IPS-20b (cell line): ENCODE results near the gene MX2.

Source experiments
- H3K27ac ChIP-seq: one replicate; pipeline ENCODE4 v1.5.1; 2013; ENCODE audit warnings: low read length
- H3K27me3 ChIP-seq: 2 replicates; pipeline ENCODE4 v1.6.1; 2013; ENCODE audit warnings: mild to moderate bottlenecking, low read length, inconsistent platforms; ENCODE audit not compliant: insufficient read depth
- H3K36me3 ChIP-seq: 2 replicates; pipeline ENCODE4 v1.6.1; 2013; ENCODE audit warnings: low read depth, mild to moderate bottlenecking, inconsistent platforms, low read length, moderate library complexity; ENCODE audit not compliant: insufficient read depth
- H3K4me1 ChIP-seq: 2 replicates; pipeline ENCODE4 v1.6.1; 2013; ENCODE audit warnings: mild to moderate bottlenecking, control low read depth, inconsistent platforms, low read length, moderate library complexity; ENCODE audit not compliant: insufficient read depth
- H3K4me3 ChIP-seq: 2 replicates; pipeline ENCODE4 v1.5.1; 2013; ENCODE audit warnings: mild to moderate bottlenecking, low read length, inconsistent platforms
- H3K9ac ChIP-seq: 2 replicates; pipeline ENCODE4 v1.6.1; 2013; ENCODE audit warnings: low read depth, mild to moderate bottlenecking, inconsistent platforms, low read length, moderate library complexity
- H3K9me3 ChIP-seq: 2 replicates; pipeline ENCODE4 v1.6.1; 2013; ENCODE audit warnings: mild to moderate bottlenecking, low read depth, low read length, inconsistent platforms; ENCODE audit not compliant: insufficient read depth

The MX2 gene

GRCh38 chr21:41439248-41439647, 77.4 kb downstream of the MX2 start:
- Histone ChIP-seq H3K4me1 (no peaks in the 10 kb centered on the region), H3K36me3 (no peaks in the 10 kb centered on the region), H3K27me3 (no peaks in the 10 kb centered on the region), H3K9me3 (peaks cover 7% of the 10 kb centered on the region), H3K9ac (no peak overlapping the region), H3K4me3 (no peak overlapping the region), H3K27ac (no peak overlapping the region)

- no peaks in the 10 kb centered on the region for H3K27me3 ChIP-seq
- H3K36me3 ChIP-seq, result no peaks in the 10 kb centered on the region
- no peak overlapping the region for H3K9ac ChIP-seq
- no peaks in the 10 kb centered on the region for H3K9me3 ChIP-seq
- H3K27ac ChIP-seq, result no peak overlapping the region
- no peaks in the 10 kb centered on the region for H3K4me1 ChIP-seq
- H3K4me3 ChIP-seq, result no peak overlapping the region
These were observed 79.7 kb downstream of the MX2 start for GRCh38 chr21:41441546-41441945.

GRCh38 chr21:41442481-41443186, 80.8 kb downstream of the MX2 start:
- Histone ChIP-seq H3K27ac (no peak overlapping the region), H3K9ac (no peak overlapping the region), H3K4me3 (no peak overlapping the region), H3K4me1 (no peaks in the 10 kb centered on the region), H3K9me3 (no peaks in the 10 kb centered on the region), H3K36me3 (no peaks in the 10 kb centered on the region), H3K27me3 (no peaks in the 10 kb centered on the region)

DNA sequence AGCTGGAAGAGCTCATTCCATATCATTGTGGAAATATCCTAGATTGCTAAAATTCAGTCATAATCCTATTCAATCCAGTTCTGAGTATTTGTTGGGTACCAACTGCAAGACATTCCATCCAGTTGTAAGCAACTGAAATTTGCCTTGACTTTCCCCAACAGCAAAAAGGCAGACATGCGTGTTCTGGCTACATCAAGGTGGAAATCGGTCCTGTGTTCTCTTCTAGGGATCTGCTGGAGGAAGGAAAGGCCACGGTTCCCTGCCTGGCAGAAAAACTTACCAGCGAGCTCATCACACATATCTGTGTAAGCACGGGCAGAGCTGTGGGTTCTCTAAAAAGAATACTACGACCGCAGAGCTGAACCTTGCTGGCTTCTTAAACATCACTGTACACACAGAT, 81.7 kb downstream of the MX2 start:
- no peak overlapping the region for H3K27ac ChIP-seq
- H3K36me3 ChIP-seq, result no peaks in the 10 kb centered on the region
- no peaks in the 10 kb centered on the region for H3K27me3 ChIP-seq
- no peaks in the 10 kb centered on the region for H3K9me3 ChIP-seq
- H3K4me1 ChIP-seq, result no peaks in the 10 kb centered on the region
- H3K9ac ChIP-seq, result no peak overlapping the region
- no peak overlapping the region for H3K4me3 ChIP-seq

- H3K27ac ChIP-seq, result no peak overlapping the region
- H3K9ac ChIP-seq, result no peak overlapping the region
- H3K36me3 ChIP-seq, result no peaks in the 10 kb centered on the region
- H3K27me3 ChIP-seq, result no peaks in the 10 kb centered on the region
- H3K4me3 ChIP-seq, result no peak overlapping the region
- no peaks in the 10 kb centered on the region for H3K9me3 ChIP-seq
- no peaks in the 10 kb centered on the region for H3K4me1 ChIP-seq
These were observed 83.1 kb downstream of the MX2 start for GRCh38 chr21:41444703-41445464.

DNA sequence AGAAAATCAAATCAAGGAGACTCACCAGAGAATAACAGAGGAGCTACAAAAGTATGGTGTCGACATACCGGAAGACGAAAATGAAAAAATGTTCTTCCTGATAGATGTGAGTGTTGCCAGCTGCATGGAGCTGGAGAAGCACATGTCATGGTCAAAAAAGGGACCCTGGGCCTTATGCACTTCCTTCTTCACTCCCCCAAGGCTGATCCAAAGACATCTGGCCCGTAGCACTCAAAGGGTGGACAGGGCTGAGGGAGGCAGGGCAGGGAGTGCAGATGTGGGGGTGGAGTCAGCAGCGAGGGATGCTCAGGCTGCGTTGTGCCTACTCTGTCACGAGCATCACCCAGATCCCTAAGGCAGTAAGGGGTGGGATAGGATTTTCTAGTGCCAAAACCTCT, 83.6 kb downstream of the MX2 start:
- H3K4me3 ChIP-seq, result no peak overlapping the region
- H3K36me3 ChIP-seq, result no peaks in the 10 kb centered on the region
- no peak overlapping the region for H3K9ac ChIP-seq
- H3K9me3 ChIP-seq, result no peaks in the 10 kb centered on the region
- no peak overlapping the region for H3K27ac ChIP-seq
- no peaks in the 10 kb centered on the region for H3K4me1 ChIP-seq
- H3K27me3 ChIP-seq, result no peaks in the 10 kb centered on the region

DNA sequence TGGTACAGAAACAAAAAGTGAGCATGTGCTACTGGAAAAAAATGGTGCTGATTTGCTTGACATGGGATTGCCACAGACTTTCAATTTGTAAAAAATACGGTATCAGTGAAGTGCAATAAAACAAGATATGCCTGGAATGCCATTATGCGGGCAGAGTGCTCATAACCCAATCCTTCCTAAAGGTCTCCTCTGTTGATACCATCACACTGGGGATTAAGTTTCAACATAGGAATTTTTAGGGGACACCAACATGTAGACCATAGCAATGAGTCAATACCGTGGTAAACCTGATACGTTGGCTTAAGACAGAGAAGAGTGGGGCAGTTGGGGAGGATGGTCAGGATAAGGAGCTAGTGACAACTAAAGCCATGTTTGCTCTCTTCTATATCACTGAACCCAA, 84.8 kb downstream of the MX2 start:
- Histone ChIP-seq H3K9ac (no peak overlapping the region), H3K9me3 (no peaks in the 10 kb centered on the region), H3K27ac (no peak overlapping the region), H3K36me3 (no peaks in the 10 kb centered on the region), H3K4me1 (no peaks in the 10 kb centered on the region), H3K27me3 (no peaks in the 10 kb centered on the region), H3K4me3 (no peak overlapping the region)

DNA sequence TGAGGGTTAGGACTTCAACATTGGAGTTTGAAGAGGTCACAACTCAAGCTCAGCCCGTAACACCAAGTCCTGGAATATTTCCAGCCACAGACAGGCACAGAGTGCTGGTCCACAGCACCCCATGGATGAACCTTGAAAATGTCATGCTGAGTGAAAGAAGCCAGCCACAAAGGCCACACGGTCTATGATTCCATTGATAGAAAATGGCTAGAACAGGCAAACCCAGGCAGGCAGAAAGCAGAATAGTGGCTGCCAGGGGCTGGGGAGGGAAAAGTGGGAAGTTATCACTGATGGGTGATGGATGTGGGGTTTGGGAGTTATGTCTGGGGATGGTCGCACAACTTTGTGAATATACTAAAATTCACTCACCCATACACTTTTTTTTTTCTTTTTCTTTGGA, 85.5 kb downstream of the MX2 start:
- no peaks in the 10 kb centered on the region for H3K27me3 ChIP-seq

GRCh38 chr21:41449613-41450012, 87.8 kb downstream of the MX2 start:
- peaks cover 3% of the 10 kb centered on the region for H3K4me1 ChIP-seq
- no peaks in the 10 kb centered on the region for H3K36me3 ChIP-seq
- no peak overlapping the region for H3K9ac ChIP-seq
- H3K4me3 ChIP-seq, result no peak overlapping the region
- no peaks in the 10 kb centered on the region for H3K27me3 ChIP-seq
- H3K27ac ChIP-seq, result no peak overlapping the region
- H3K9me3 ChIP-seq, result no peaks in the 10 kb centered on the region

More for the DNA sequence above, 85.5 kb downstream of the MX2 start:
- no peaks in the 10 kb centered on the region for H3K9me3 ChIP-seq
- no peak overlapping the region for H3K4me3 ChIP-seq
- no peak overlapping the region for H3K27ac ChIP-seq
- H3K36me3 ChIP-seq, result no peaks in the 10 kb centered on the region
- H3K4me1 ChIP-seq, result no peaks in the 10 kb centered on the region
- no peak overlapping the region for H3K9ac ChIP-seq

GRCh38 chr21:41451753-41452676, 90.2 kb downstream of the MX2 start:
- Histone ChIP-seq H3K4me1 (peaks cover 3% of the 10 kb centered on the region), H3K27me3 (no peaks in the 10 kb centered on the region), H3K27ac (no peak overlapping the region), H3K4me3 (no peak overlapping the region), H3K9me3 (no peaks in the 10 kb centered on the region), H3K36me3 (no peaks in the 10 kb centered on the region), H3K9ac (no peak overlapping the region)

DNA sequence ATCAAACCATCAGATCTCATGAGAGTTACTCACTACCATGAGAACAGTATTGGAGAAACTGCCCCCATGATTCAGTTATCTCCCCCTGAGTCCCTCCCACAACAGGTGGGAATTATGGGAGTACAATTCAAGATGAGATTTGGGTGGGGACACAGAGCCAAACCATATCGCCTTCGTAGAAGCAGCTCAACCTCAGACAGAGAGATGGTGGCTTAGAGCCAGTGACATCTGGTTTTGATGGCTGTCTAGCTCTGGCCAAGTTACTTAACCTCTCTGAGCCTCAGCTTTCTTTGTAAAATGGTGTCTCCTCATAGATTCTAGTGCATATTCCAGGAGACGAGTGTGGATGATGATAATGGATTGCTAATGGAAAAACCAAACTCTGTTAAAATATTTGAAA, 91.4 kb downstream of the MX2 start:
- no peaks in the 10 kb centered on the region for H3K9me3 ChIP-seq
- H3K27me3 ChIP-seq, result no peaks in the 10 kb centered on the region
- no peaks in the 10 kb centered on the region for H3K36me3 ChIP-seq
- peaks cover 3% of the 10 kb centered on the region for H3K4me1 ChIP-seq
- H3K9ac ChIP-seq, result no peak overlapping the region
- no peak overlapping the region for H3K4me3 ChIP-seq
- H3K27ac ChIP-seq, result no peak overlapping the region
